Prostate gland (tissue), 2 donors: Measurements from ENCODE around the gene AP1G2. TPM values are rescaled to one million over a fixed set of nuclear protein-coding genes. Genes with fewer than 3 reads are reported as not detected.
A peak's percentile ranks its signal among the peaks of the same experiment; 100 is the strongest.

Experiments
- DNase-seq: peaks from one replicate; pipeline ENCODE4 v3.0.0-alpha.2; 2019; ENCODE audit warnings: low spot score
- H3K27ac ChIP-seq, 2 donors: fragments of 200-600 bp; sonication (generic); 2 replicates each; pipeline ENCODE4 v1.5.1; 2017 to 2019
- H3K27me3 ChIP-seq: fragments of 200-600 bp; sonication (generic); replicated peaks from 2 replicates; pipeline ENCODE4 v1.5.1; 2019; ENCODE audit not compliant: insufficient read depth
- H3K36me3 ChIP-seq, 2 donors: fragments of 200-600 bp; sonication (generic); 1 replicate in 1 of 2; 2 replicates in 1 of 2; pipeline versions ENCODE4 v1.5.1 to v1.8.1; 2017 to 2019
- H3K4me1 ChIP-seq: fragments of 200-600 bp; sonication (generic); replicated peaks from 2 replicates; pipeline ENCODE4 v1.5.1; 2019
- H3K4me3 ChIP-seq, 2 donors: fragments of 200-600 bp; sonication (generic); 2 replicates each; pipeline ENCODE4 v1.5.1; 2017 to 2019
- H3K9me3 ChIP-seq: fragments of 200-600 bp; sonication (generic); 2 replicates; pipeline ENCODE4 v1.5.1; 2017
- CTCF ChIP-seq, 4 experiments: fragments of 200-600 bp in 2 of 4; fragments of 450-650 bp in 2 of 4; sonication (generic) in 2 of 4; IDR thresholded peaks; 1 replicate in 3 of 4; 2 replicates in 1 of 4; pipeline ENCODE4 v1.5.1; 2016 to 2019; ENCODE audit warnings: antibody characterized with exemption in 4 of 4, mild to moderate bottlenecking in 2 of 4, moderate library complexity in 2 of 4
- POLR2A ChIP-seq: fragments of 450-650 bp; IDR thresholded peaks from one replicate; pipeline ENCODE4 v1.6.1; 2016; ENCODE audit warnings: antibody characterized with exemption, mild to moderate bottlenecking
- POLR2AphosphoS5 ChIP-seq: sonication (generic); formaldehyde crosslinking; IDR thresholded peaks from one replicate; pipeline ENCODE4 v1.6.1; 2017; ENCODE audit warnings: antibody characterized with exemption
- WGBS: methylation state at CpG from one replicate; pipeline ENCODE4 v1.1.5; 2018; 5-methylcytosine and 5-hydroxymethylcytosine counted together
- intact Hi-C: fragments of 100-400 bp; cut with DNase I; formaldehyde crosslinking; loops from one replicate; pipeline ENCODE4 v1.14.2; 2022
- total RNA-seq, 2 donors: library from RNA; depleted of rRNA; stranded (reverse); fragments of >200 nt; gene quantifications; one replicate each; pipeline ENCODE4 v1.1.0, GENCODE V29; 2016

AP1G2 gene
- total RNA-seq, 2 donors from 2014 or later: 95.3 to 134 TPM

- Histone ChIP-seq H3K4me3 (peak overlapping the region; percentile 36 to 45), H3K9me3 (no peaks in the 10 kb centered on the region), H3K4me1 (no peaks in the 10 kb centered on the region), H3K36me3 (no peaks in the 10 kb centered on the region), H3K27ac (no peak overlapping the region), H3K27me3 (no peaks in the 10 kb centered on the region)
- DNase-seq: no peak
- no peak for TF ChIP-seq POLR2AphosphoS5
- TF ChIP-seq CTCF (IDR thresholded peaks at IDR 0.05): no peak
- no peak for TF ChIP-seq POLR2A
- intact Hi-C loops: no loop called here
- 44% methylated on average over 12 of the region's 12 CpGs for WGBS
Observed at GRCh38 chr14:23550131-23550811, 17.3 kb downstream of the AP1G2 start.

DNA sequence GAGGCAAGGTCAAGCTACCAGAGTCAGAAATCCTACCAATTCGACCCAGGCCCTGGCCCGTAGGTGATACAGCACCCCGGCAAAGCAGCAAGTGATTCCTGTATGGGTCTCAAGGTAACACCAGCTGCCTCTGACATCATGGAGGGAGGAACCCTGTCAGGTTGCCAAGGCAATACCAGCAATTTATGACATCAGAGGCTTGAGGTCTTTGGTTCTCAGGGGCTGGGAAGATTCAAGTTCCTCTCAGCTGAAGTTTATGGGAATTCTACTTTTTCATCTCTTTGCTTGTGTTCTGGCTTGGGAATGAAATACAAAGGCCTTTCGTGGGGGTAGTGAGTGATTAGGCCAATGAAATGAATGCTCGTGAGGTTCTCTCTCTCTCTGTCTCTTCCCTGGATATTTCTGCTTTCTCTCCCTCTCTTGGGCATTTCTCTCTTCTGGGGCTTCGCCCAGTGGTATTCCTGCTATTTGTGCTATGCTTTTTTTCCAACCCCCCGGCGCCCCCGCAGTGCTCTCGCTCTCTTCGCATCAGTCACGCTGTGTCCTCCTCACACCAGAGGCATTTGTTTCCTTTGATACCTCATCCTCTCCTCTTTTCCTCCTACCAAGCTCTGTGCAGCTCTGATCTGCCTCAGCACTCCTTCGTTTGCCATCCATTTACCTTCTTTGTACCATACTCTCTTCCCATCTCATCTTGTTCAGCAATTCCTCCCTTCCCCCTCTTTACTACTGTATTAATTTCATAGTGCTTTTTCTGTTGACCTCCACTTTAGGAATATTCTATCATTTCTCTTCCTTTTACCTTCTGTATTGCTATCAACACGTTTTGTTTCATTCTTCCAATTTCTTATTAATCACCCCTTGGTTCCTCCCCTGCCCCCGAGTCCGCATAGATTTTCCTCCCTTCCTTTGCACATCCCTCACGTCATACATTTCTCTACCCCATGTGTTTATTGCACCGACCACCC is 19.0 kb downstream of the AP1G2 start:
- intact Hi-C loops: no loop called here
- TF ChIP-seq CTCF (IDR thresholded peaks at IDR 0.05) (no peak), POLR2A (no peak), POLR2AphosphoS5 (no peak)
- Histone ChIP-seq H3K27me3 (no peaks in the 10 kb centered on the region), H3K4me1 (no peaks in the 10 kb centered on the region), H3K4me3 (no peak overlapping the region), H3K36me3 (no peaks in the 10 kb centered on the region), H3K9me3 (no peaks in the 10 kb centered on the region), H3K27ac (no peak overlapping the region)
- no peak for DNase-seq
- WGBS: 59% methylated on average over 18 of the region's 18 CpGs

DNA sequence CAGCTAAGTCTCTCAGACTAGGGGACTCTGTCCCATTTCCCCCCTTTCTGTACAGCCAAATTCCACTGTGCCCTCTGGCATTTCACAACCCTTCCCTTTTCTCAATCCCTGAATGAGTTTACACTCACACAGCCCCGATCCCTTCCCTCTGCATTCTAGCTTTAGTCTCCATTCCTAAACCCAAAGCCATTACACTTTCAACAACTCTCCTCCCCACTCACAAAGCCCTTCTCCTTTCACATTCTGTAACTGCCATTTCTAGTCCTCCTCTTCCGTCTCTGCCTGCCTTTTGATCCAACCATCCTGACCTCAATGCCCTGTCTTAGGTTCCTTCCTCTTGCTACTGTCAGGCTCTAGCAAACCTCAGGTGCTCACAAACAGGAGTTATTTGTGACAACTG is 19.7 kb downstream of the AP1G2 start:
- no peaks in the 10 kb centered on the region for H3K4me1 ChIP-seq
- intact Hi-C loops: no loop called here
- TF ChIP-seq POLR2AphosphoS5 (no peak), CTCF (IDR thresholded peaks at IDR 0.05) (no peak), POLR2A (no peak)
- H3K36me3 ChIP-seq: no peaks in the 10 kb centered on the region
- no peak for DNase-seq
- no peaks in the 10 kb centered on the region for H3K9me3 ChIP-seq
- no peaks in the 10 kb centered on the region for H3K27me3 ChIP-seq
- H3K27ac ChIP-seq: no peak overlapping the region
- 79% methylated on average over 2 of the region's 2 CpGs for WGBS
- no peak overlapping the region for H3K4me3 ChIP-seq

DNA sequence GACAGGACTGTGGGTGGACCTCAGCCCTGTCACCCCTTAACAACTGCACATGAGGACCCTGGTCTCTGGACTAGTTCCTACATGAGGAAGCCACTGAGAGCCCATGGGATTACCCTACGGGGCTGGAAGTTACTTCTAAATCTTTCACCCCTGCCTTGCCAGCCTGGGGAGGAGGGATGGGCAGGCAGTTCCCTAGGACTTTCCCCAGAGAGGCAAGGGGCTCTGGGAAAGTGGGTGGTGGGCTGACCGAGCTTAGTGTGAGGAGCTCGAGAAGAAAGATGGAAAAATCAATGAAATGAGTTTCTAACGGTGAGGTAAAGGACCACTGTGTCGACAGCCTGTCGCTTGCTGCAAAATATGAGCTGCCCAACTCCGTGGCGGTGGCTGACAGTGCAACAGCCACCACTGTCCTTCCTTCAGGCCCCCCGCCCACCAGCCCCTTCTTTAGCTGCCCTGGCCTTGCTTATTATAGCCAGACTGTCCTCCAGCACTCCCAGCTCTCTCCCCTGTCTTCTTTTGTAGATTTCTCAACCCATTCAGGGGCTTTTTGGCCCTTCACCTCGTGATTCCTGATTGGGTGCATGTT is 21.0 kb downstream of the AP1G2 start:
- H3K27ac ChIP-seq: no peak overlapping the region
- intact Hi-C loops: no loop called here
- H3K4me3 ChIP-seq: no peak overlapping the region
- no peaks in the 10 kb centered on the region for H3K4me1 ChIP-seq
- no peaks in the 10 kb centered on the region for H3K9me3 ChIP-seq
- no peaks in the 10 kb centered on the region for H3K27me3 ChIP-seq
- 81% methylated on average over 10 of the region's 10 CpGs for WGBS
- no peaks in the 10 kb centered on the region for H3K36me3 ChIP-seq
- DNase-seq: no peak
- TF ChIP-seq CTCF (IDR thresholded peaks at IDR 0.05): no peak
- no peak for TF ChIP-seq POLR2AphosphoS5
- TF ChIP-seq POLR2A: no peak
